HCT116 (cell line): ENCODE results near the gene SYNDIG1.

ENCODE experiments used
- ATF3 ChIP-seq: IDR thresholded peaks from 2 replicates; pipeline ENCODE4 v1.6.1; 2012
- CBX3 ChIP-seq: IDR thresholded peaks from 2 replicates; pipeline ENCODE4 v1.6.1; 2012; ENCODE audit warnings: low read depth
- CTCF ChIP-seq, 3 experiments: fragments of 200-600 bp in 1 of 3; sonication (generic) in 1 of 3; IDR thresholded peaks in 2 of 3; conservative IDR thresholded peaks in 1 of 3; 2 replicates each; pipeline ENCODE4 v1.5.1; 2012 to 2017; ENCODE audit warnings: low read depth in 2 of 3, low read length in 2 of 3, antibody characterized with exemption in 1 of 3, borderline replicate concordance in 1 of 3, control low read depth in 1 of 3, mild to moderate bottlenecking in 1 of 3, mixed read lengths in 1 of 3, mixed run types in 1 of 3, moderate library complexity in 1 of 3; ENCODE audit not compliant: insufficient read depth in 1 of 3
- EGR1 ChIP-seq: IDR thresholded peaks from 2 replicates; pipeline ENCODE4 v1.6.1; 2012; ENCODE audit warnings: low read depth
- POLR2A ChIP-seq: IDR thresholded peaks from 2 replicates; pipeline ENCODE4 v1.7.0; 2011; ENCODE audit warnings: borderline replicate concordance; ENCODE audit not compliant: insufficient read depth, insufficient read length; ENCODE audit errors: extremely low read depth
- POLR2AphosphoS5 ChIP-seq: IDR thresholded peaks from 2 replicates; pipeline ENCODE4 v1.6.1; 2011; ENCODE audit warnings: mild to moderate bottlenecking, low read depth, low read length, moderate library complexity
- RAD21 ChIP-seq: IDR thresholded peaks from 2 replicates; pipeline ENCODE4 v1.6.1; 2012; ENCODE audit warnings: low read depth, mild to moderate bottlenecking
- SP1 ChIP-seq: IDR thresholded peaks from 2 replicates; pipeline ENCODE4 v1.6.1; 2012; ENCODE audit warnings: low read depth
- YY1 ChIP-seq: IDR thresholded peaks from 2 replicates; pipeline ENCODE4 v1.6.1; 2011; ENCODE audit warnings: low read length, low read depth, moderate library complexity, mild to moderate bottlenecking; ENCODE audit not compliant: insufficient replicate concordance; ENCODE audit errors: extremely low read depth

GRCh38 chr20:24423390-24424313 lies 45.8 kb upstream of the SYNDIG1 start:
- TF ChIP-seq CTCF (IDR thresholded peaks at IDR 0.05 in 2 of 3, conservative IDR thresholded peaks at IDR 0.05 in 1 of 3; ENCODE audit: borderline replicate concordance in 1 of 3, insufficient read depth in 1 of 3, low read depth in 2 of 3, low read length in 2 of 3) (no peak), POLR2A (no peak), POLR2AphosphoS5 (no peak), SP1 (no peak), CBX3 (no peak), ATF3 (no peak), YY1 (no peak), EGR1 (no peak), RAD21 (no peak)
